Urothelium cell line (cell line): ENCODE results near the gene DIDO1.

Experiments used
- DNase-seq: peaks from one replicate; pipeline ENCODE4 v3.0.0; 2011; ENCODE audit warnings: low spot score, mixed read lengths
- FAIRE-seq: peaks from 2 replicates; lab custom pipeline; 2011; peaks lifted over from hg19 to GRCh38; lab: Jason Lieb, UNC

Gene DIDO1

DNA sequence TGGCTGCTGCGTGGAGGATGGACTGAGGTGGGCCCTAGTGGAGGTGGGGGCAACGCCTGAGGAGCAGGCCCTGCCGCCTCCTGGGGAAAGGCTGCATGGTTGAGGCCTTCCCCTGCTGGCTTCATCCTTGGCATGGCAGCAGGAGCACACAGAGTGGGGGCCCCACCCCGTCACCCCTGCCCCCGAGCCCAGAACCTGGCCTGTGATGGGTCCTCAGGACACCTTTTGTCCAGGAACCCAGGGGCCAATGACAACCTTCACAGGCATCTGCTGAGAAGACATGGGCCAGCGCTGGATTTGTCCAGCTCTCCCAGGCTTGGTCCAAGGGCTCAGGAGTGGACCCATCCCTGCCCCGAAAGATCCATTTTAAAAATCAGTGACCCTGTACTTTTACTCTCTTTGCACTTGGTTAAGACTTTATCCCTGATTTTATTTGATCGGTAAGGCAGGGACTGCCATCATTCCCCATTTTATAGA, 25.6 kb upstream of the DIDO1 start:
- no peak for FAIRE-seq

DNA sequence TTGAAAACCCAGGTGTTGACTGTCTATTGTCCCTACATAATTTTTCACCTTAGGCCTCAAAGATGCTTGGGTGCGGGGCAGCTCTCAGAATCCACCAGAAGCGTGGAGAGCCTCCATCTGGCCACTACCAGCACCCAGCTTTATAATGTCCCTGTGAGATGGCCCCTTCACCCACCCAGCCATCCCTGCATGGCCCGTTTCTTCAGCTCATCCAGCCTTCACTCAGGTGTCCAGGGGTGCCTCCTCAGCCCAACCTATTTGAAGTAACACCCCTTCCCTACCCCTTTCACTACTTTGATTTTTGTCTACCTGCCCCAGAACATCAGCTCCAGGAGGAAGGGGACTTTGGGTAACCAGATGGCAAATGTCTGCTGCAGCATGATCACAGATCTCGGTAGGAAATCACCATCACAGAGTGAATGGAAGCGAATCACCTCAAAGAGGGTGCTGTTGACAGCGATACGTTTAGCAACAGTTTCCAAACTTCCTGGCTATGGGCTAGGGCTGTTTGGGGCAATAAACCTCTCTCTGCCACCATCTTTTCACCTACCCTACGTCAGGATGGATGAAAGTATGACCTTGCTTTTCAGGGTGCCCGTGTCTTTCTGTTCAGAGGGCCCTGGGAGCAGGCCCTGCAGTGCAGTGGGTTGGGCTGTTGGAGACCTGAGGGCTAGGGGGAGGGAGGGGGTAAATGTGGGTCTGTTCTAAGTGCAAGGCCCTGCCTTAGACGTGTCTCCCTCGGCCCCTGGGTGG, 25.0 kb upstream of the DIDO1 start:
- DNase-seq (no peak), FAIRE-seq (no peak)

More for the DNA sequence above, 25.6 kb upstream of the DIDO1 start:
- DNase-seq, result no peak

DNA sequence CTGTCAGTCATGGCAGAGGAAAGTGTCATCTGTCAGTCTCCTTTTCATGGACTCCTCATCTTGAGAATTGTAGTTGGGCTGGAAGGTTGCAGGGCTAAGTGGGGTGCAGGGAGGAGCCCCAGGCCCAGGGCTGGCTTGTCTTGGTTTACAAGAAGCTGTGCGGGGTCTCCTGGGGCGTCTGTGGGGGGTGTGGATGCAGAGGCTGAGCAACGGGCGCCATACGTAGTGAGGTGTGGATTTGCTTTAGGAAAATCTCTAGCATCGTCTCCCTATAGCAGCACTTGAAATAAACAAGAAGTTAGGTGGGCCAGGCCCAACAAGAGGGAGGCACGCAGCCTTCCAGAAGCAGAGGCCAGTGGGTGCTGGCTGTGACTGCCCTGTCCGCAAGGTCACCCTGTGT, 24.4 kb upstream of the DIDO1 start:
- no peak for DNase-seq
- FAIRE-seq, result no peak

DNA sequence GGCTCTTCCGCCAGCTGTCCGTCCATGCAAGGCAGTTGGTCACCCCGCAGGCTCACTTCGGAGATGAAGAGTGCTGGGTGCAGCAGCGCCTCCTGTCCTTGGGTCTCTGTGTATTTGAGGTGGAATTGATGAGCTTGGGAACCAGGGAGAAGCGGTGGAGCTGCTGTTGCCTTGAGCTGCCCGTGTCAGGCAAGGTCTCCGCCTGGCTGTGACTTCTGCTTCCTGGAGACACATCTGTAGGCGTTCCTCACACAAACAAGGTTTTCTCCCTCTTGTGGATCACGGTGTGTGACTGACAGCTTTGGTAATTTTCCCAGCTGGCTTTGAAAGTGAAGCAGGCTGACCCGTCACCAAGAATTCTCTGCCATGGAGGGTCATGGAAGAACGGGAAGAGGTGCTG, 23.7 kb upstream of the DIDO1 start:
- no peak for FAIRE-seq
- no peak for DNase-seq

DNA sequence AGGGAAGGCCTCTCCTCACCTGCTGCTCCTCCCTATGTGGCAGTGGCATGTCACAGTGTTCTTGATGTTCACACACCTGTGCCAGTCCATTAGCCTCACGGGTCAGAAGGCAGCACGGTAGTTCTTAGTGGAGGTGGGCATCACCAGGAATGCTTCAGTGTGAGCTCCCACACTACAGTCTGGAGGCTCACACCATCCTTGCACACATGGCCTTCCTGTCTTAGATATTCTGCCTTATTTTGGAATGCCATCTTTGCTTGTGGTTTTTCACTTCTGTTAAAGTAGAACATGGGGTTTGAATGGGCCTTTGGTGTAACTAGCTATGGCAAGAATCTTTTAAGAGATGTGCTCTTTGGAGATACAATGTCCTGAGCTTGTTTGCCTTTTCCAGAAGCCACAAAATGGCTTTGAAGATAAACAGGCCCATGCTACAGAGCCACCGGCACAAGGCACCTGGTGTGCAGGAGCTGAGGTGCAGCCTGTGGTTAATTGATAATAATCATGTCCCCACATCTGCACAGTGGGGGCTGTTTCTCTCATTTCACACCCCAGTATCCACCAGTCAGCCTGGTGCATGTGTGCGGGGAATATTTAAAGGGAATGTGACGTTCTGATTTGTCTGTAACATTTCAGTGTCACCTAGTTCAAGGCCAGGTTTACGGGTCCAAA, 23.0 kb upstream of the DIDO1 start:
- DNase-seq (no peak), FAIRE-seq (no peak)

DNA sequence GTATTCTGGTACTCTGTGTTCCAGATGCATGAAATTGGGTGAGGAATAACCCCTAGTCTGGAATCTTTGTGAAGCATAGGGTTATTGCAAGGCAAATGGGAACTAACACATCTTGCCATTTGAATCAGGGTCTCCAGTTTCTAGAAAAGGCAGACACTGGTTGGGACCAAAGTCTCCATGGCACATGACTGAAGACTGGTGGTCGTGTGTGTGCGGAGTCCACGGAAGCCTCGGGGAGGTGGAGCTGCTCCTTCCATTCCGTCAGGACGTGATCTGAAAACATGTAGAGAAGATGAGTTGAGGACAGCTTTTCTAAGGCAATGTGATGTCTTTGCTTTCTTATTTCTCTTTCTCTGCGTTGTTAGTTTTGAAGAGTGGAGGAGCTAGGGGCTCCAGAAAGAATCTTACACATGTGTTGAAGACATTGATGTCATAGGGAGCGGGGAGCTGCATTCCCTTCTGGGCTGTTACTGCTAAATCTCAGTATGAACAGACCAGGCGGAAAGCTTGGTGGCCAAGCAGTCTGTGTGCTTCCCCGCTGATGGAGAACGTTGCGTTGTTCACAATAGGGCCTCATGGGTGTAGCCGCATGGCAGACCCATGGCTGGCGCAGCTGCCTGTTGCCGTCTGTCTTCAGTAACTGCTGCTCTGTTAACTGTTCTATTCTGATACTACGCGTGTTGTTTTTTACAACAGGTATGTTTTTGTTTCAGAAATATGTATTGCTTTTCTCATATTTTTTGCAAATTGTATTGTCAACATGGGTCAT, 21.4 kb upstream of the DIDO1 start:
- FAIRE-seq (no peak), DNase-seq (no peak)

DNA sequence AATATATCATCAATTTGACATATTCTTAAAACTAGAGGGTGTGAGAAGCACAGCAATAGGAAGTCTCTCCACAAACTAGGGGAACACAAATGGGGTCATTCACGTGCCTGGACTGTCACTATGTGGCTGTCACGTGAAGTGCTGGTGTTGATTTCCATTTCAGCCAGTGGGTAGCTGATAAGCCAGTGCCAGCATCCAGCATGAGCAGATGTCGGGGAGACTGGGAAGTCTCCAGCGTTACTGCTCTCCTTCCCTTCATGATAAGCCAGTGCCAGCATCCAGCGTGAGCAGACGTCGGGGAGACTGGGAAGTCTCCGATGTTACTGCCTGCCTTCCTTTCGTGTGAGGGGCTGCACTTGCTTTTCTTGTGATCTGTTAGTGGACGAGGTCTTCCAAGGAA, 20.6 kb upstream of the DIDO1 start:
- DNase-seq (no peak), FAIRE-seq (no peak)

DNA sequence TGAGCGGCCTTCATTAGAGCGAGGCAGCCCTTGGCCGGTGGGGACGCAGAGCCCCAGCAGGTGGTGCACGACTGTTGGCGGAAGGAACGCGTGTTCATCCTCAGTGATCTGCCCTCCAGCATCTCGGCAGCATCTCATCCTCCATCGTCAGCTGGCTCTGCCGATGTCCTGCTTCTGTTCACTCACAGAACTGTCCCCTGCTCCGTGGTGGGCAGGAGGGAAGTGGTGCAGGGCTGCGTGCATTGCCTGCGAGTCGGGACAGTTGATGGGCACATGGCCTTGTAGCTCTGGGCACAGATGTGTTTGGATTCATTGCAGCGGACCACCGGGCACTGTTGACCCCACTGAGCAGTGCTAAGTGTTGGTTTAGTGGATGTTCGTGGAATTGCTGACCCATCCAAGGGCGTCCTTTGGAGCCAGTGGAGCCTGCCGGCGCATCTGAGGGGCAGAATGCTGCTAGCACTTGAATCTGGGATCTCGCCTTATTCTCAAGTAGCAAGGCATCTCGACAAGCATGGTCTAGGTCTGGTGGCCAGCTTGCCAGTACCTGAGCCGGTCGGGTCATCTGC, 19.6 kb upstream of the DIDO1 start:
- DNase-seq, result no peak
- no peak for FAIRE-seq

DNA sequence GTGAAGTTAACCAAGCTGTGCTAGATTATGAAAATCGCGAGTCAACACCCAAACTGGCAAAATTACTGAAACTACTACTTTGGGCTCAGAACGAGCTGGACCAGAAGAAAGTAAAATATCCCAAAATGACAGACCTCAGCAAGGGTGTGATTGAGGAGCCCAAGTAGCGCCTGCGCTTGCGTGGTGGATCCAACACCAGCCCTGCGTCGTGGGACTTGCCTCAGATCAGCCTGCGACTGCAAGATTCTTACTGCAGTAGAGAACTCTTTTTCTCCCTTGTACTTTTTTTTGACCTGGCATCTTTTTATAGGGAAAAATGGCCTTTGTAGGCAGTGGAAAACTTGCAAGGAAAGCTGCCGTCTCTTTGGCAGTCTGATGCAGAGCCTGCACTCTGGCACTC, 18.4 kb upstream of the DIDO1 start:
- no peak for FAIRE-seq
- DNase-seq, result no peak

DNA sequence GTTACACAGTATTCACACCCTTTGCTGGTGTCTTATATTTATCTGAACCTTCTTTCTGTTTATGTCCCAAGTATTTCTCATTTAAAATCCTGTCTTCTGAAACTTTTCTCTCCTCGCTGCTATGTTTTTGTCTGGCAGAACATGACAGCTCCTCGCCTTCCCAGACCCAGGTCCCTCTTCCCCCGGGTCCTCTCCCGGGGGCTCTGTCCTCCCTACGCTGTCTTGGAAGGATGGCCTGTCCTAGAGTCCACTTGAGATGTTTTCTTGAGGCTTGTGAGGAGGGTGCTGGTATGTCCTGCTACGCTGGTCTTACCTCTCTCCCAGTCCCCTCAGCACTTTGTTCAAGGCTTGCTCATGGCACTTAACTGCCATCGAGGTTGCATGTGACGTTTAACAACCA, 17.9 kb upstream of the DIDO1 start:
- DNase-seq, result no peak
- FAIRE-seq, result no peak

DNA sequence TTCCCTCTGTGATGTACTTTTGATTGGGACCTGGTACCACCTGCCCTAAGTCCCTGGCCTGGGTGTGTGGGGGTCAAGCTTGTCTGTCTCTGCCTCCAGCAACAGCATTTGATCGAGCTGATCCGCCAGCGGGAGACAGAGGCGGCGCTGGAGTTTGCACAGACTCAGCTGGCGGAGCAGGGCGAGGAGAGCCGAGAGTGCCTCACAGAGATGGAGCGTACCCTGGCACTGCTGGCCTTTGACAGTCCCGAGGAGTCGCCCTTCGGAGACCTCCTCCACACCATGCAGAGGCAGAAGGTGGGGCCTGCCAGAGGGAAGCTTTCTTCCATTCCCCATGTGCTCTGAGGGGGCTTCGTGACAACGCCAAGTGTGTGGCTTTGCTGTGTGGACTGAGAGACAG, 17.1 kb upstream of the DIDO1 start:
- DNase-seq (no peak), FAIRE-seq (no peak)

DNA sequence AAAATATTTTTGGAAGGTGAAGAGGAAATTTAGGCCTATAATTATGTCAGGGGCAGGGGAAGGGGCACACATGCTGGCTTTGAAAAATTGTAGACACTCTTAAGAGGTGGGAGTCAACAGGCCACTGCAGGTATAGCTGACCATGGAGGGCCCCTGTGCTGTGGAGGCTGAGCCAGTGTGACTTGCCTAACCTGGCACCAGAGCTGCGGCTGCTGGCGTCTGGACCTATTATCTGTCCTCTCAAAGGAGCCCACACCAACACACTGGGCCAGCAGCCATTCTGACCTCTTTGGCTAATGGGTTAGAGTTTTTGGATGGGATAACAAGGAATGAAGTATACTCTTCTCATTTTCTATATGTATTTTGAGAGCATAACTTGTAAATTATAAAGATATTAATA, 16.2 kb upstream of the DIDO1 start:
- no peak for DNase-seq
- FAIRE-seq, result no peak

DNA sequence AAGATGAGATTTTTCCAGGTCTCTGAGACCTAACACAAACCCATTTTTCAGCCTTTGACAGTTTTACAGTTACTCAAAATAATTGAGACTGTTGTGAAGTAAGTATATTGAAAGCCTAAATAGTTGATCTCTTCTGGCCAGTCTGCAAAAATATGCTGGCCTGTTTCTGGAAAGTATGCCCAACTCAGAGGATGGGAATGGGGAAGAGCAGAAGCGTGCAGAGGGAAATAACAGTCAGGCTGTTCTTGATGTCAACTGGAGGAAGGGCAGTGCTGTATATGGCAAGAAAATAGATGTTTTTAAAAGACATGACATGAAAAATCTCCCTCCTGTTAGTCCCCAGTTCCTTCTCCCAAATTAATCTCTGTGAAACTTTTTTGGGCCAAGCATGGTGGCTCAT, 15.5 kb upstream of the DIDO1 start:
- DNase-seq, result no peak
- no peak for FAIRE-seq

DNA sequence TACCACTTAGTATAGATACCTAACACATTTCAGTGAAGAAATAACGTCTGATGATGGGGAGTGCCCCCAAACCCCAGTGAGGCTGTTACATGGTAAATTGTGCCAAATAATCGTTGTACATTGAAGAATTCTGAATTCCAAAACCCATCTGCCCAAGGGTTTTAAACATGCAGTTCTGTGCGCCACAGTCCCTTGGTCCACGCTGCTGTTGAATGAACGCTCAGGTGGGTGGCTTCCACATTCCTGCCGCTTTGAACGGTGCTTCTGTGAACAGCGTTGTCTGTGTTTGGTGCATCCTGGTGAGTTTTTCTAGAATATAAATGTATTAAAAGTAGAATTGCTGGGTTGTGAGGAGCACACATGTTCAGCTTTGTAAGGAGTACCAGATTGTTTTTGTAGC, 14.6 kb upstream of the DIDO1 start:
- FAIRE-seq, result no peak

DNA sequence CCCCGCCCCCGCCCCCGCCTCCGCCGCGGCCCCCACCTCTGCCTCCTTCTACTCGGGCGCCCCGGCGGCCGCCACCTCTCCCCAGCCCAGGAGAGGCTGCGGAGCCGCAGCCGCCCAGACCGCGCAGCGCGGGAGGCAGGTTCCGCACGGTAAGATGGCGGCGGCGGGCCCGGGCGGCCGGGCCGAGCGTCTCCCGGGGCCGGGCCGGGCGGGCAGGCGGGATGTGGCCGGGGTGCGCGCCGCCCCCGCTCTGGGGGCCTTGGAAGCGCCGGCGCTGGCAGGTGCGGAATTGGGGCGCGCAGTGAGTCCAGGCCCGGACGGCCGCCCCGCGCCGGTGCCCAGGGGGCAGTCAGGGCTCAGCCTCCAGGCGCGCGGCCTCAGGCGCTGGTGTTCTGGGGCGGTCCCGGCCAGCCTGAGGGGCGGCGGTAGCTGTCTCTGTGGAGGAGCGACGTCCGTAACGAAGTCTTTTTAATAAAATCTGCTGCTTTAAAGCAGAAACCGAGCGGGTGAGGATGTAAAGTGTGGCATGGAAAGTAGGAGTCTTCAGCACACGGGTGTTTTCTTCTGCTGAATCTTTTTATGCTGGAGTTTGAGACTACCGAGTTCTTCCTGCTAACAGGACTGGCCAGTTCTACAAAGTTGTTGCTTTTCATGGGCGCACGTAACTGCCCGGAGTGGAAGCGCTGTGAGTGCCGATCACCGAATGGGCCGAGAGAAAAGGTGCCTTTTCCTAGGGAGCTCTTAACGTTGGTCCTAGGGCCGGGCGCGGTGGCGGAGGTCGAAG, 12.0 kb upstream of the DIDO1 start, which contains the start of gene GID8:
Gene GID8 (plus strand): TSS at position 43 of the 784 bp plus-strand sequence. CDS start 3,356 bp downstream, outside the sequence.
- FAIRE-seq, result no peak

More for the DNA sequence above, 14.6 kb upstream of the DIDO1 start:
- no peak for DNase-seq

DNA sequence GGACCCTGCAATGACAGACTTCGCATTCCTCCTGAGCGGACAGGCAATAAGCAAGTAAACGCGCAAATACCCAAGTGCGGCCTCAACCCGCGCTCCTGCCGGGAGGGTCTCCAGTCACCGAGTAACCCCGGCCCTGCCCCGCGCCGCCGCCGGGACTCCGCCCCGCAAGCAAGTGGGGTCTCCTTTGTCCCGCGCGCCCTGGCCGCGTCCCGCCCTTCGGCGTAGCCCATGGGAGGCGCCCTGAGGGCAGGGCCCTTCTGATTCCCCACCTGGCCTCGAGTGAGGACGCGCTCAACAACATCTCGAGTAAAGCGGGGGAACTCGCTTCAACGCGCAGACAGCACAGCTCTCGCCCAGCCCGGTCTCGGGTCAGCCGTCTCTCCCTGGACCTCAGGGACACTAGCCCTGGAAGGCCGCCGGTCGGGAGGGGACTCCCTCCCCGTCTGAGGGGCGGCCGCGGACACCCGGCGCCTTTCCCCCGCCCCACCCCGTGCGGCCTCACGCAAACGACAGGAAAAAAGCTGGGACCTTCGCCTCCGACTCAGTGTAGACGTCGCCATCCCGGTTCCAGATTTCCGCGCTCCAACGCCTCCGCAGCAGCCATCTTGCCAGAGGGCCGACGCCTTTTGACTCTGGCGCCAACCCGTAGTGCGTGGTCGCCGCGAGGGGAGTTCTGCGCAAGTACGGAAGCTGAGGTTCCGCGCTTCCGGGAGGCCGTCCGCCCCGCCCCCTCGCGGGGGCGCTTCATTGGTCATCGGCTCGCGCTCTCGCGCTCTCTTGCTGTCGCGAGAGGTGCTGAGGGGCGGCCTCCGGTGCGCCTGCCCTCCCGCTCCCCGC, 11.2 kb upstream of the DIDO1 start:
- FAIRE-seq, result no peak

More for the DNA sequence above, 12.0 kb upstream of the DIDO1 start, which contains the start of gene GID8:
- peak; percentile 76 for DNase-seq

DNA sequence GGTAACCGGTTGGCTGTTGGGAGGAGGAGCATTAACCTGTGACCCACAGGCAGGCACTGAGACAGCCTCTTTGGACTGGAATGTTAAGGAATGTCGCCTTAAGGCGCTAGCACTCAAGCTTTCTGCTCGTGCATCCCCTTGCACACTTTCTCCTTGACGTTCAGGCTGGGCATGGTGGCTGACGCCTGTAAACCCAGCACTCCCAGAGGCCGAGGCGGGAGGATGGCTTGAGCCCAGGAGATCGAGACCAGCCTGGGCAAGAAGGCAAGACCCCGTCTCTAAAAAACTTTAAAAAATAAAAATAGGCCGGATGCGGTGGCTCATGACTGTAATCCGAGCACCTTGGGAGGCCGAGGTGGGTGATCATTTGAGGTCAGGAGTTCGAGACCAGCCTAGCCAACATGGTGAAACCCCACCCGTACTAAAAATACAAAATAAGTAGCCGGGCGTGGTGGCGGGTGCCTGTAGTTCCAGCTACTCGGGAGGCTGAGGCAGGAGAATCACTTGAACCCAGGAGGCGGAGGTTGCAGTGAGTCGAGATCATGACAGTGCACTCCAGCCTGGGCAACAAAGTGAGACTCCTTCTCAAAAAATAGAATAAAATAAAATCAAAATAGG, 9.8 kb upstream of the DIDO1 start:
- FAIRE-seq, result no peak

More for the DNA sequence above, 11.2 kb upstream of the DIDO1 start:
- DNase-seq, result peak; percentile 100

DNA sequence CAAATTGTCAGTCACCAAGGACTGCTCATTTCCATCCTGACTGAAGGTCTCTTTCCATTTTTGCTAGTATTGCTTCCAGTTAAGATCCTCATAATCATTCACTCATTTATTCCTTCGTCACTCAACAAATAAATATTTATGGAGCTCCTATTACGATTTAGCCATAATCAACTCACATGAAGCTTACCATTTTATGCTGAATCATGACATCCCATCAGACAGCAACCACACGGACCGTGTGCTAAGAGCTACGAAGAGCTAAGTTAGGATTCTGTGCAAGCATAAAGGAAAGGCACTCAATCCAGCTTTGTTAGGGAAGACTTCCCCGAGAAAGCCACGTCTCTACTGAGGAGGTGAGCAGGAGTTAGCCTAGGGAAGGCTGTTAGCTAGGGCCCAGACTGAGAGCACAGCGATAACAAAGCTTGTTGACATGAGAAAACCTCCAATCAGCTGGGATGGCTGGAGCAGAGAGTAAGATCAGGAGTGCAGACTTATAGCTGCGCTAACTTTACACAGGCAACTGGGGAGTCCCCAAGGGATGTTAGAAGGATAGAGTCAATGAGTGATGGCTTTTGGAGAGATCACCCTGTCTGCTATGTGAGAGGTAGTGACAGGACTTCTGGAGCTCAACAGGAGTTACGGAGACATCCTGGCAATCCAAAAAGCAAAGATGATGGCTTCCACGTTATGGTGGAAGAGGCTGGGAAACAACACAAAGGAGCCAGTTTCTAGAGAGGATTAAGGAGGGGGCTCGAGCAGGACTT, 9.1 kb upstream of the DIDO1 start:
- FAIRE-seq (no peak), DNase-seq (no peak)

More for the DNA sequence above, 9.8 kb upstream of the DIDO1 start:
- no peak for DNase-seq
